ENCODE results near the gene ATP7B.
A peak's percentile ranks its signal among the peaks of the same experiment; 100 is the strongest.

Gene ATP7B

DNA sequence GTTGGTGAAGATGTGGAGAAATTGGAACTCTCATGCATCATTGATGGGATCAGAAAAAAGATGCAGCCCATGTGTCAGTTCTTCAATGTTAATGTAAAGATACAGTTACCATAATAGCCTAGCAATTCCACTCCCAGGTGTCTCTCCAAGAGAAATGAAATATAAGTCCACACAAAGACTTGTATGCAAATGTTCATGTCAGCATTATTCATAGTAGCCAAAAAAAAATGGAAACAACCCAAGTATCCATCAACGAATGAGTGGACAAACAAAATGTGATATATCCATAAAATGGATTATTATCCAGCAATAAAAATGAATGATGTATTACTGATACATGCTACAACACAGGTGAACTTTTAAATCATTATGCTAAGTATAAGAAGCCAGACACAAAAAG lies 110.8 kb downstream of the ATP7B start:
- H3K27me3 ChIP-seq (ENCODE audit: insufficient read depth, poor library complexity, severe bottlenecking), result no peaks in the 10 kb centered on the region
- H3K4me3 ChIP-seq (replicated peaks; ENCODE audit: insufficient read depth, low read length), result no peak overlapping the region
- TF ChIP-seq SPI1 (IDR thresholded peaks at IDR 0.05; ENCODE audit: borderline replicate concordance, low read depth), result no peak
- TF ChIP-seq GABPA (IDR thresholded peaks at IDR 0.05; ENCODE audit: low read depth), result no peak
- TF ChIP-seq, protein P1, sequence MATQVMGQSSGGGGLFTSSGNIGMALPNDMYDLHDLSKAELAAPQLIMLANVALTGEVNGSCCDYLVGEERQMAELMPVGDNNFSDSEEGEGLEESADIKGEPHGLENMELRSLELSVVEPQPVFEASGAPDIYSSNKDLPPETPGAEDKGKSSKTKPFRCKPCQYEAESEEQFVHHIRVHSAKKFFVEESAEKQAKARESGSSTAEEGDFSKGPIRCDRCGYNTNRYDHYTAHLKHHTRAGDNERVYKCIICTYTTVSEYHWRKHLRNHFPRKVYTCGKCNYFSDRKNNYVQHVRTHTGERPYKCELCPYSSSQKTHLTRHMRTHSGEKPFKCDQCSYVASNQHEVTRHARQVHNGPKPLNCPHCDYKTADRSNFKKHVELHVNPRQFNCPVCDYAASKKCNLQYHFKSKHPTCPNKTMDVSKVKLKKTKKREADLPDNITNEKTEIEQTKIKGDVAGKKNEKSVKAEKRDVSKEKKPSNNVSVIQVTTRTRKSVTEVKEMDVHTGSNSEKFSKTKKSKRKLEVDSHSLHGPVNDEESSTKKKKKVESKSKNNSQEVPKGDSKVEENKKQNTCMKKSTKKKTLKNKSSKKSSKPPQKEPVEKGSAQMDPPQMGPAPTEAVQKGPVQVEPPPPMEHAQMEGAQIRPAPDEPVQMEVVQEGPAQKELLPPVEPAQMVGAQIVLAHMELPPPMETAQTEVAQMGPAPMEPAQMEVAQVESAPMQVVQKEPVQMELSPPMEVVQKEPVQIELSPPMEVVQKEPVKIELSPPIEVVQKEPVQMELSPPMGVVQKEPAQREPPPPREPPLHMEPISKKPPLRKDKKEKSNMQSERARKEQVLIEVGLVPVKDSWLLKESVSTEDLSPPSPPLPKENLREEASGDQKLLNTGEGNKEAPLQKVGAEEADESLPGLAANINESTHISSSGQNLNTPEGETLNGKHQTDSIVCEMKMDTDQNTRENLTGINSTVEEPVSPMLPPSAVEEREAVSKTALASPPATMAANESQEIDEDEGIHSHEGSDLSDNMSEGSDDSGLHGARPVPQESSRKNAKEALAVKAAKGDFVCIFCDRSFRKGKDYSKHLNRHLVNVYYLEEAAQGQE (IDR thresholded peaks at IDR 0.05; ENCODE audit: insufficient replicate concordance, low read depth), result no peak
- no peak for TF ChIP-seq POLR2AphosphoS5 (IDR thresholded peaks at IDR 0.05; ENCODE audit: low read depth)
- TF ChIP-seq, protein P2, sequence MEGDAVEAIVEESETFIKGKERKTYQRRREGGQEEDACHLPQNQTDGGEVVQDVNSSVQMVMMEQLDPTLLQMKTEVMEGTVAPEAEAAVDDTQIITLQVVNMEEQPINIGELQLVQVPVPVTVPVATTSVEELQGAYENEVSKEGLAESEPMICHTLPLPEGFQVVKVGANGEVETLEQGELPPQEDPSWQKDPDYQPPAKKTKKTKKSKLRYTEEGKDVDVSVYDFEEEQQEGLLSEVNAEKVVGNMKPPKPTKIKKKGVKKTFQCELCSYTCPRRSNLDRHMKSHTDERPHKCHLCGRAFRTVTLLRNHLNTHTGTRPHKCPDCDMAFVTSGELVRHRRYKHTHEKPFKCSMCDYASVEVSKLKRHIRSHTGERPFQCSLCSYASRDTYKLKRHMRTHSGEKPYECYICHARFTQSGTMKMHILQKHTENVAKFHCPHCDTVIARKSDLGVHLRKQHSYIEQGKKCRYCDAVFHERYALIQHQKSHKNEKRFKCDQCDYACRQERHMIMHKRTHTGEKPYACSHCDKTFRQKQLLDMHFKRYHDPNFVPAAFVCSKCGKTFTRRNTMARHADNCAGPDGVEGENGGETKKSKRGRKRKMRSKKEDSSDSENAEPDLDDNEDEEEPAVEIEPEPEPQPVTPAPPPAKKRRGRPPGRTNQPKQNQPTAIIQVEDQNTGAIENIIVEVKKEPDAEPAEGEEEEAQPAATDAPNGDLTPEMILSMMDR (IDR thresholded peaks at IDR 0.05; ENCODE audit: insufficient read depth, low read length), result no peak
- no peak for DNase-seq (ENCODE audit: low read depth in 1 of 2, low spot score in 1 of 2)
- H3K27ac ChIP-seq (replicated peaks), result no peak overlapping the region

DNA sequence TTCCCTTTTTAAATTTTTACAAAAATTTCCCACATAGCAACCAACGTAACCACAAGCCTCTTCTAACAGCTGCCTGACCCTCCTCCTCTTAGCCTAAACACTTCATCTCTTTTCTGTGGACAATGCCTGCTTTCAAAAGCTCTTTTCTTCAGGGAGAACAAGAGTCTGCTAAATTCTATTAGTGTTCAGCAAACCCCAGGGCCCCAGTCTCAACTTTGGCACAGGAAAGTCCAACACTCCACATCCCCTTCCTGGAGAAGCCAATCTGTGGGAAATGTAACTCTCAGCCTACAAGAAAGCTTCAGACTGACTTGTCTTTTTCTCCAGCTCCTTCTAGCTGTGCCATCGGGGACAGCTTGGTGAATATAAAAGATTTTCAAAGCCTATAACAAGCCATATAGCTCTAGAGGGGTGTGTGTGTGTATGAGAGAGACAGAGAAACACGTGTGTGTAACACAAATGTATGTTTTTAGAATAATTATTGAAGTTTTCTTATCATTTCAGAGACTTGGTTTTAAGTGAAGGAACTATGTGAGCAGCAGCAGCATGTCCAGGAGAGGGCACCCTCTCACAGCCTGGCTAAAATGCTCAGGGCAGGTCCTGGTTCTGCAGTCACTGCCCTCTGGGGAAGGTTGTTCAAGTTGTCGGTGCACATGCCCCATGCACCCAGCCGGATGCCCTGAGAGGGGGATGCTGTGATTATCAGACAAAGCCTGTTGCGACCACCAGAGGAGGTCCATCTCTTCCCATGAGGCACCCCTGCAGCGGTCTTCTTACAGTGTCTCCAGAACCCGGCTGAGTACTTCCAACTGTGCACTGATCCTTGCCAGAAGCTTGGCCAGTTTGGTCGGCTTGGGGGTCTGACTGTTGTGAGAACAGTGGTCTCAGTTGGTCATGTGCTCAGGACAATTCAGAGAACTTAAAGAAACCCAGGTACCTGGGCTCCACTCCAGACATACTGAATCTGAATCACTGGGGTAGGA lies 115.1 kb downstream of the ATP7B start:
- H3K27me3 ChIP-seq (ENCODE audit: insufficient read depth, poor library complexity, severe bottlenecking), result no peaks in the 10 kb centered on the region
- DNase-seq (ENCODE audit: low read depth in 1 of 2, low spot score in 1 of 2), result peak; percentile 10 to 57
- H3K27ac ChIP-seq (replicated peaks), result no peak overlapping the region
- TF ChIP-seq GABPA (IDR thresholded peaks at IDR 0.05; ENCODE audit: low read depth), result no peak
- no peak for TF ChIP-seq POLR2AphosphoS5 (IDR thresholded peaks at IDR 0.05; ENCODE audit: low read depth)
- TF ChIP-seq, protein P2 (IDR thresholded peaks at IDR 0.05; ENCODE audit: insufficient read depth, low read length), result peak; percentile 74
- TF ChIP-seq, protein P1 (IDR thresholded peaks at IDR 0.05; ENCODE audit: insufficient replicate concordance, low read depth), result no peak
- no peak for TF ChIP-seq SPI1 (IDR thresholded peaks at IDR 0.05; ENCODE audit: borderline replicate concordance, low read depth)
- no peak overlapping the region for H3K4me3 ChIP-seq (replicated peaks; ENCODE audit: insufficient read depth, low read length)

DNA sequence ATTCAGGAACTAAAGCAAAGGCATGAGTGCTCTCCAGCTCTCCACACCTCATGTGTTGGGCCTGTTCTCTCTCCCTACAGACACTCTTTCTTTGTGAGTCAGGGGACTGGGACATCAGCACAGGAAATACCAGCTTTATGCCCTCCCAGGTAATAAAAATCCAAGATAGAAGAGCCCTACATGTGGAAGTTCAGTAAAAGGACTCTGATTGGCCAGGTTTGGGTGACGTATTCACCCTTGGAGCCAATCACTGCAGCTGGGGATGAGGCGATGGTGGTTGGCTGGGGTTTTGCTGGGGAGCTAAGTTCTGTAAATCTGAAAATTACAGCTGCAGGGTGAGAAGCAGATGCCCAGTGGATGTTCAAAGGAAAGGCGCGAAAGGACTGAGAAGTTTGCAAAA lies 117.0 kb downstream of the ATP7B start:
- H3K4me3 ChIP-seq (replicated peaks; ENCODE audit: insufficient read depth, low read length), result no peak overlapping the region
- no peaks in the 10 kb centered on the region for H3K27me3 ChIP-seq (ENCODE audit: insufficient read depth, poor library complexity, severe bottlenecking)
- TF ChIP-seq, protein P1 (IDR thresholded peaks at IDR 0.05; ENCODE audit: insufficient replicate concordance, low read depth), result no peak
- TF ChIP-seq SPI1 (IDR thresholded peaks at IDR 0.05; ENCODE audit: borderline replicate concordance, low read depth) (no peak), GABPA (IDR thresholded peaks at IDR 0.05; ENCODE audit: low read depth) (no peak), POLR2AphosphoS5 (IDR thresholded peaks at IDR 0.05; ENCODE audit: low read depth) (no peak)
- TF ChIP-seq, protein P2 (IDR thresholded peaks at IDR 0.05; ENCODE audit: insufficient read depth, low read length), result no peak
- no peak overlapping the region for H3K27ac ChIP-seq (replicated peaks)
- no peak for DNase-seq (ENCODE audit: low read depth in 1 of 2, low spot score in 1 of 2)
